GM12878 (cell line): ENCODE results near the gene PTCD3. TPM values are rescaled to one million over a fixed set of nuclear protein-coding genes. Genes with fewer than 3 reads are reported as not detected.

ENCODE experiments used
- ATAC-seq: fragments of 200-7000 bp; cut with Tn5 transposase; 3 replicates; pipeline ENCODE4 v1.9.1; 2020; ENCODE audit warnings: mild to moderate bottlenecking, moderate library complexity
- BruUV-seq: library from RNA; stranded (reverse); fragments of 400-500 nt; replicated peaks from 2 replicates; lab custom pipeline; 2021; lab: Mats Ljungman, UMichigan
- CTCF ChIA-PET: fragments of 300-600 bp; sonication (Branson Sonifier 250); formaldehyde crosslinking; extraction: SDS; loops from one replicate; lab custom pipeline; 2021; ENCODE audit warnings: inconsistent platforms; lab: Yijun Ruan, JAX
- POLR2A ChIA-PET: fragments of 350-600 bp; formaldehyde crosslinking; extraction: SDS; loops from one replicate; lab custom pipeline; 2021; ENCODE audit warnings: inconsistent platforms; lab: Charles Lee
- RAD21 ChIA-PET: fragments of 300-600 bp; sonication (Branson Sonifier 250); formaldehyde crosslinking; loops from one replicate; lab custom pipeline; 2023; ENCODE audit warnings: antibody characterized with exemption; ENCODE audit not compliant: unreplicated experiment; lab: Charles Lee
- SMC1A ChIA-PET: fragments of 300-600 bp; sonication (Branson Sonifier 250); formaldehyde crosslinking; loops from one replicate; lab custom pipeline; 2023; ENCODE audit not compliant: unreplicated experiment, uncharacterized antibody; lab: Charles Lee
- DNase-seq: peaks from one replicate; pipeline ENCODE4 v3.0.0-alpha.2; 2011; ENCODE audit warnings: low read depth, low spot score
- FAIRE-seq: peaks from 3 replicates; lab custom pipeline; 2011; peaks lifted over from hg19 to GRCh38; lab: Jason Lieb, UNC
- H2AFZ ChIP-seq: 2 replicates; pipeline ENCODE4 v1.6.0; 2011; ENCODE audit warnings: low read depth, low read length, control low read depth; ENCODE audit not compliant: control insufficient read depth
- H3K27ac ChIP-seq: 2 replicates; pipeline ENCODE4 v1.5.1; 2011; ENCODE audit warnings: control low read depth; ENCODE audit not compliant: control insufficient read depth, insufficient read depth
- H3K27me3 ChIP-seq, 2 experiments: replicated peaks in 1 of 2; 2 replicates each; pipeline versions ENCODE4 v1.6.0 to v1.6.1; 2011; ENCODE audit warnings: low read length in 1 of 2; ENCODE audit not compliant: control insufficient read depth in 2 of 2, insufficient read depth in 2 of 2
- H3K36me3 ChIP-seq, 2 experiments: 2 replicates each; pipeline ENCODE4 v1.5.1; 2011; ENCODE audit warnings: low read length in 1 of 2; ENCODE audit not compliant: control insufficient read depth in 2 of 2, insufficient read depth in 2 of 2
- H3K4me1 ChIP-seq: 2 replicates; pipeline ENCODE4 v1.6.1; 2011; ENCODE audit warnings: mild to moderate bottlenecking, low read length, moderate library complexity, mixed read lengths; ENCODE audit not compliant: control insufficient read depth, insufficient read depth
- H3K4me2 ChIP-seq: 2 replicates; pipeline ENCODE4 v1.6.0; 2011; ENCODE audit warnings: control low read depth; ENCODE audit not compliant: control insufficient read depth, insufficient read depth
- H3K4me3 ChIP-seq: fragments of 200-600 bp; sonication (generic); 2 replicates; pipeline ENCODE4 v1.5.1; 2016
- H3K79me2 ChIP-seq: 2 replicates; pipeline ENCODE4 v1.6.0; 2011; ENCODE audit warnings: low read length; ENCODE audit not compliant: control insufficient read depth, insufficient read depth
- H3K9ac ChIP-seq: 2 replicates; pipeline ENCODE4 v1.8.0; 2011; ENCODE audit warnings: low read length, control low read depth, mixed read lengths; ENCODE audit not compliant: control insufficient read depth, insufficient read depth
- H3K9me3 ChIP-seq: replicated peaks from 3 replicates; pipeline ENCODE4 v1.5.1; 2011; ENCODE audit warnings: mild to moderate bottlenecking, low read length; ENCODE audit not compliant: control insufficient read depth, insufficient read depth
- H4K20me1 ChIP-seq: 2 replicates; pipeline ENCODE4 v1.6.0; 2011; ENCODE audit not compliant: control insufficient read depth, insufficient read depth
- ASH2L ChIP-seq: fragments of 300-600, 200-600 bp; sonication (generic); IDR thresholded peaks from 2 replicates; pipeline ENCODE4 v1.6.1; 2017; ENCODE audit warnings: low read depth, mild to moderate bottlenecking, borderline replicate concordance
- BCL11A ChIP-seq: IDR thresholded peaks from 2 replicates; pipeline ENCODE4 v1.6.1; 2011; ENCODE audit warnings: low read depth, low read length
- CREB1 ChIP-seq: IDR thresholded peaks from 2 replicates; pipeline ENCODE4 v1.6.1; 2012; ENCODE audit warnings: low read depth, mild to moderate bottlenecking, inconsistent platforms
- FOS ChIP-seq: IDR thresholded peaks from 3 replicates; pipeline ENCODE4 v1.6.1; 2011; ENCODE audit warnings: borderline replicate concordance; ENCODE audit not compliant: insufficient read length; ENCODE audit errors: extremely low read depth
- FOXK2 ChIP-seq: fragments of 450-650 bp; IDR thresholded peaks from 2 replicates; pipeline ENCODE4 v1.6.1; 2017; ENCODE audit warnings: mild to moderate bottlenecking, moderate library complexity
- KDM1A ChIP-seq: fragments of 200-600 bp; sonication (generic); IDR thresholded peaks from 2 replicates; pipeline ENCODE4 v1.6.1; 2016; ENCODE audit warnings: borderline replicate concordance
- MAX ChIP-seq: IDR thresholded peaks from 2 replicates; pipeline ENCODE4 v1.6.1; 2012; ENCODE audit warnings: low read depth, low read length, improper control_type of control experiment
- PML ChIP-seq: IDR thresholded peaks from 2 replicates; pipeline ENCODE4 v1.6.1; 2012; ENCODE audit warnings: low read length, inconsistent platforms
- SMAD5 ChIP-seq: IDR thresholded peaks from 2 replicates; pipeline ENCODE4 v1.6.1; 2016; ENCODE audit warnings: antibody characterized with exemption, low read depth
- WGBS: methylation state at CpG from one replicate; pipeline ENCODE4 v1.1.6; 2016; ENCODE audit warnings: low lambda C conversion rate; ENCODE audit not compliant: insufficient replicate concordance, insufficient coverage; ENCODE audit errors: missing lambda C conversion rate; 5-methylcytosine and 5-hydroxymethylcytosine counted together
- in situ Hi-C: fragments of 300-500 bp; cut with MboI; formaldehyde crosslinking; loops from 9 replicates; pipeline ENCODE4 v1.14.3; 2018; ENCODE audit warnings: mixed read lengths
- intact Hi-C: fragments of 100-400 bp; cut with micrococcal nuclease; formaldehyde crosslinking; loops from one replicate; pipeline ENCODE4 v1.14.2; 2022; ENCODE audit not compliant: unreplicated experiment
- polyA plus RNA-seq, 11 experiments: library from polyadenylated mRNA; depleted of rRNA in 4 of 11; unstranded in 6 of 11; stranded (reverse) in 5 of 11; fragments of >200 nt; fragmentation: Nextera tagmentation in 4 of 11; fragmentation: Illumina TruSeq in 1 of 11; extraction: Ambion mirVana in 4 of 11; extraction: Trizol in 1 of 11; gene quantifications; 1 replicate in 1 of 11; 2 replicates in 10 of 11; pipeline versions ENCODE4 v1.2.1 to v1.2.3, GENCODE V29; 2011 to 2016; ENCODE audit warnings: inconsistent platforms in 2 of 11, missing spikeins in 2 of 11, low read depth in 1 of 11
- total RNA-seq, 4 experiments: library from RNA; depleted of rRNA in 3 of 4; stranded (reverse); fragments of >200 nt in 3 of 4; fragmentation: Illumina TruSeq in 1 of 4; extraction: Trizol in 1 of 4; gene quantifications; 2 replicates each; pipeline versions ENCODE4 v1.2.1 to v1.2.3, GENCODE V29; 2013 to 2021
- TF ChIP-seq, protein P1 (sequence below): fragments of 450-650 bp; IDR thresholded peaks from 2 replicates; pipeline ENCODE4 v1.6.1; 2017; ENCODE audit warnings: mild to moderate bottlenecking
- TF ChIP-seq, protein P2 (sequence below): fragments of 450-650 bp; IDR thresholded peaks from 2 replicates; pipeline ENCODE4 v1.6.1; 2018; ENCODE audit warnings: mild to moderate bottlenecking, low read depth, moderate library complexity; ENCODE audit not compliant: partially characterized antibody
- TF ChIP-seq, protein P3 (sequence below): IDR thresholded peaks from 2 replicates; pipeline ENCODE4 v1.6.1; 2012; ENCODE audit warnings: improper control_type of control experiment, low read depth, low read length; ENCODE audit not compliant: insufficient replicate concordance

Gene PTCD3
- total and polyA plus RNA-seq, 10 of the 15 experiments (the other 5 are each of a cell fraction or from before 2014, with no cell fraction given) = 44.7 to 177 (median 127) TPM

GRCh38 chr2:86172610-86173009, 66.6 kb downstream of the PTCD3 start:
- Histone ChIP-seq H3K9ac (no peak overlapping the region), H3K79me2 (no peaks in the 10 kb centered on the region; the same call in 1 of the 2 replicates), H3K9me3 (no peaks in the 10 kb centered on the region), H4K20me1 (no peaks in the 10 kb centered on the region), H3K4me2 (no peak overlapping the region), H3K4me1 (peaks cover 5% of the 10 kb centered on the region; the same call in 1 of the 2 replicates), H2AFZ (no peak overlapping the region), H3K36me3 (peaks cover 3 to 35% of the 10 kb centered on the region in 2 experiments), H3K27ac (no peak overlapping the region), H3K27me3 (no peaks in the 10 kb centered on the region), H3K4me3 (no peak overlapping the region)
- FAIRE-seq = no peak
- CTCF ChIA-PET = no interaction called here
- ATAC-seq = no peak
- RAD21 ChIA-PET = no interaction called here
- BruUV-seq = no TSS peak
- DNase-seq = no peak
- in situ Hi-C loops (no loop called here), intact Hi-C loops (no loop called here)
- POLR2A ChIA-PET = no interaction called here
- SMC1A ChIA-PET = no interaction called here
- 50% methylated on average over 2 of the region's 2 CpGs for WGBS
- no peak for TF ChIP-seq MAX
- TF ChIP-seq SMAD5 = no peak
- TF ChIP-seq FOS = no peak
- TF ChIP-seq KDM1A = no peak
- TF ChIP-seq ASH2L = no peak
- no peak for TF ChIP-seq CREB1
- TF ChIP-seq, protein P1, sequence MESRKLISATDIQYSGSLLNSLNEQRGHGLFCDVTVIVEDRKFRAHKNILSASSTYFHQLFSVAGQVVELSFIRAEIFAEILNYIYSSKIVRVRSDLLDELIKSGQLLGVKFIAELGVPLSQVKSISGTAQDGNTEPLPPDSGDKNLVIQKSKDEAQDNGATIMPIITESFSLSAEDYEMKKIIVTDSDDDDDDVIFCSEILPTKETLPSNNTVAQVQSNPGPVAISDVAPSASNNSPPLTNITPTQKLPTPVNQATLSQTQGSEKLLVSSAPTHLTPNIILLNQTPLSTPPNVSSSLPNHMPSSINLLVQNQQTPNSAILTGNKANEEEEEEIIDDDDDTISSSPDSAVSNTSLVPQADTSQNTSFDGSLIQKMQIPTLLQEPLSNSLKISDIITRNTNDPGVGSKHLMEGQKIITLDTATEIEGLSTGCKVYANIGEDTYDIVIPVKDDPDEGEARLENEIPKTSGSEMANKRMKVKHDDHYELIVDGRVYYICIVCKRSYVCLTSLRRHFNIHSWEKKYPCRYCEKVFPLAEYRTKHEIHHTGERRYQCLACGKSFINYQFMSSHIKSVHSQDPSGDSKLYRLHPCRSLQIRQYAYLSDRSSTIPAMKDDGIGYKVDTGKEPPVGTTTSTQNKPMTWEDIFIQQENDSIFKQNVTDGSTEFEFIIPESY = no peak
- TF ChIP-seq PML = no peak
- TF ChIP-seq, protein P2, sequence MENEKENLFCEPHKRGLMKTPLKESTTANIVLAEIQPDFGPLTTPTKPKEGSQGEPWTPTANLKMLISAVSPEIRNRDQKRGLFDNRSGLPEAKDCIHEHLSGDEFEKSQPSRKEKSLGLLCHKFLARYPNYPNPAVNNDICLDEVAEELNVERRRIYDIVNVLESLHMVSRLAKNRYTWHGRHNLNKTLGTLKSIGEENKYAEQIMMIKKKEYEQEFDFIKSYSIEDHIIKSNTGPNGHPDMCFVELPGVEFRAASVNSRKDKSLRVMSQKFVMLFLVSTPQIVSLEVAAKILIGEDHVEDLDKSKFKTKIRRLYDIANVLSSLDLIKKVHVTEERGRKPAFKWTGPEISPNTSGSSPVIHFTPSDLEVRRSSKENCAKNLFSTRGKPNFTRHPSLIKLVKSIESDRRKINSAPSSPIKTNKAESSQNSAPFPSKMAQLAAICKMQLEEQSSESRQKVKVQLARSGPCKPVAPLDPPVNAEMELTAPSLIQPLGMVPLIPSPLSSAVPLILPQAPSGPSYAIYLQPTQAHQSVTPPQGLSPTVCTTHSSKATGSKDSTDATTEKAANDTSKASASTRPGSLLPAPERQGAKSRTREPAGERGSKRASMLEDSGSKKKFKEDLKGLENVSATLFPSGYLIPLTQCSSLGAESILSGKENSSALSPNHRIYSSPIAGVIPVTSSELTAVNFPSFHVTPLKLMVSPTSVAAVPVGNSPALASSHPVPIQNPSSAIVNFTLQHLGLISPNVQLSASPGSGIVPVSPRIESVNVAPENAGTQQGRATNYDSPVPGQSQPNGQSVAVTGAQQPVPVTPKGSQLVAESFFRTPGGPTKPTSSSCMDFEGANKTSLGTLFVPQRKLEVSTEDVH = no peak
- TF ChIP-seq, protein P3, sequence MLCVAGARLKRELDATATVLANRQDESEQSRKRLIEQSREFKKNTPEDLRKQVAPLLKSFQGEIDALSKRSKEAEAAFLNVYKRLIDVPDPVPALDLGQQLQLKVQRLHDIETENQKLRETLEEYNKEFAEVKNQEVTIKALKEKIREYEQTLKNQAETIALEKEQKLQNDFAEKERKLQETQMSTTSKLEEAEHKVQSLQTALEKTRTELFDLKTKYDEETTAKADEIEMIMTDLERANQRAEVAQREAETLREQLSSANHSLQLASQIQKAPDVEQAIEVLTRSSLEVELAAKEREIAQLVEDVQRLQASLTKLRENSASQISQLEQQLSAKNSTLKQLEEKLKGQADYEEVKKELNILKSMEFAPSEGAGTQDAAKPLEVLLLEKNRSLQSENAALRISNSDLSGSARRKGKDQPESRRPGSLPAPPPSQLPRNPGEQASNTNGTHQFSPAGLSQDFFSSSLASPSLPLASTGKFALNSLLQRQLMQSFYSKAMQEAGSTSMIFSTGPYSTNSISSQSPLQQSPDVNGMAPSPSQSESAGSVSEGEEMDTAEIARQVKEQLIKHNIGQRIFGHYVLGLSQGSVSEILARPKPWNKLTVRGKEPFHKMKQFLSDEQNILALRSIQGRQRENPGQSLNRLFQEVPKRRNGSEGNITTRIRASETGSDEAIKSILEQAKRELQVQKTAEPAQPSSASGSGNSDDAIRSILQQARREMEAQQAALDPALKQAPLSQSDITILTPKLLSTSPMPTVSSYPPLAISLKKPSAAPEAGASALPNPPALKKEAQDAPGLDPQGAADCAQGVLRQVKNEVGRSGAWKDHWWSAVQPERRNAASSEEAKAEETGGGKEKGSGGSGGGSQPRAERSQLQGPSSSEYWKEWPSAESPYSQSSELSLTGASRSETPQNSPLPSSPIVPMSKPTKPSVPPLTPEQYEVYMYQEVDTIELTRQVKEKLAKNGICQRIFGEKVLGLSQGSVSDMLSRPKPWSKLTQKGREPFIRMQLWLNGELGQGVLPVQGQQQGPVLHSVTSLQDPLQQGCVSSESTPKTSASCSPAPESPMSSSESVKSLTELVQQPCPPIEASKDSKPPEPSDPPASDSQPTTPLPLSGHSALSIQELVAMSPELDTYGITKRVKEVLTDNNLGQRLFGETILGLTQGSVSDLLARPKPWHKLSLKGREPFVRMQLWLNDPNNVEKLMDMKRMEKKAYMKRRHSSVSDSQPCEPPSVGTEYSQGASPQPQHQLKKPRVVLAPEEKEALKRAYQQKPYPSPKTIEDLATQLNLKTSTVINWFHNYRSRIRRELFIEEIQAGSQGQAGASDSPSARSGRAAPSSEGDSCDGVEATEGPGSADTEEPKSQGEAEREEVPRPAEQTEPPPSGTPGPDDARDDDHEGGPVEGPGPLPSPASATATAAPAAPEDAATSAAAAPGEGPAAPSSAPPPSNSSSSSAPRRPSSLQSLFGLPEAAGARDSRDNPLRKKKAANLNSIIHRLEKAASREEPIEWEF = no peak
- no peak for TF ChIP-seq BCL11A
- TF ChIP-seq FOXK2 = no peak
